Stimulated activated CD4-positive, alpha-beta T cell treated with anti-CD3 and anti-CD28 coated beads, Interleukin-15, amount 100 ng/mL, for 48 hours (primary cell): ENCODE data around the gene ARSG.
"Not testable (repeated sequence)": the region's sequence is repeated elsewhere in the genome, so short reads cannot be mapped to it uniquely, and the experiment has no call there.

Source experiments
- DNase-seq, 2 donors: peaks; one replicate each; pipeline ENCODE4 v3.0.0-alpha.2; 2020; ENCODE audit warnings: low read depth in 2 of 2

The ARSG gene

GRCh38 chr17:68396226-68397107, 105.2 kb downstream of the ARSG start:
- no peak for DNase-seq

DNA sequence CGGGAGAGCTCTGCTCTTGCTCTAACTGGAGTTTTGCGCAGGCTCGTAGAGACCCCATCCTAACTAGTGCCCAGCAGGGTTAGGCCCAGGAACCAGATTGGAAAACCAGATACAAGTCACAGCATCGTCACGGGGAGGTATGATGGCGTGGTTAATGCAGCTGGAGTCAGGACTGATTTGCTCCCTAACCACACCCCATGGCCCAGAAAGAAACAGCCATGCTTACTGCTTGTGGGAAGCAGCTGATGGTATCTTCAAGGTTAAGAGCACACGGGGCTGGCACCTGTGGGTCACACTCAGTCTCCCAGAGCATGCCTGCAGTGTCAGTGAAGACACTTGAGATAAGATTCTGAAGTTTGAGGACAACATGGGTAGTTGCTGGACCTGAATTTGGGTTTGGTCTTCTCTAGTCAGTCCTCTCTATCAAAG, 105.8 kb downstream of the ARSG start:
- DNase-seq = no peak

GRCh38 chr17:68398691-68399637, 107.7 kb downstream of the ARSG start:
- DNase-seq = no peak

DNA sequence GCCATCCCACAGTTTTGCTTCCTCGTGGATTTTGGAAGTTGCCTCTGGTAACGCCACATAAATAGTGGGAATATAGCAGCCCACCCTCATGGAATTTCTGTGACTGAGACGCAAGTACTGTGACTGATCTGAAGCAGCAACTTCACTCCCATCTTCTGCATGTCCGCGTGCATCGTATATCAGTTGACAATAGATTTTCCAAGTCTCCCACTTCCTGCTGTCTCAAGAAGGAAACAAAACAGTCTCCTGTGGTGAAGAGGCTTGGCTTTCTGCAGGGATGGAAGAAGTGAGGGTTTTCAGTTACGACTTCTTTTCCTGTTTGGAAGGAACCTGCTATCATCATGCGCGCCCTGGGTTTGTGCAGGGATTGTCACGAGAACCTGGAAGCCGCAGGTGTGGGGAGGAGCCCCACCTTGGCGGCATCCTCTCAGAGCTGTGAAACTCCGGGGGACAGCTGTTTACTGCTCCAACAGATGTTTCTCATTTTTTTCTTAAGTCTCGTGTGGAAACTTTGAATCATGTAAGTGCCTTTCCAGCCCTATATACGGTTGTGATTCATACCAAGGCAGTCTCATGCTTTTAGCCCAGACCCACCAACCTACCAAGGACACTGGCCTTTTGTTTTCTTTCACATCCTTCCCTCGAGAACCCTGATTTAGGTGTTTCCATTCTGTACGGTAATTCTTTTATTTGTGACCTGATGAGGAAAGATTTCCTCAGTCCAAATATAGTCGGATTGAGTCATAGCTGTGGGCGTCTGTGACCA, 108.5 kb downstream of the ARSG start:
- DNase-seq = peak in 1 of 2 donors; percentile 44

DNA sequence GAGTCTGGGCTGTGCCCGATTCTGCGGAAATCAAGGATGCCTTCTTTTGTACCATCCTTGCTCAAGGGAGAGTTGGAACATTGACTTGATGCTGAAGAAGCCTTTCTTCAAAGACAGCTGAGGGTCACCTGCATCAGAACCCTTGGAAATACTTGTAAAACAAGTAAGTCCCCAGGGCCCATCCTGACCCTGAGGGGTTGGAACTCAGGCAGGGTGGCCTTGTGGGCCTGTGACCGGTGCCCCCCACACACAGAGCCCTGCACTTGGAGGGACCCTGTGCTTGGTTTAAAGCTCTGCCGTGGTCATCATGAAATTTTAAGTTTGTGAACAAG, 109.1 kb downstream of the ARSG start:
- no peak for DNase-seq

DNA sequence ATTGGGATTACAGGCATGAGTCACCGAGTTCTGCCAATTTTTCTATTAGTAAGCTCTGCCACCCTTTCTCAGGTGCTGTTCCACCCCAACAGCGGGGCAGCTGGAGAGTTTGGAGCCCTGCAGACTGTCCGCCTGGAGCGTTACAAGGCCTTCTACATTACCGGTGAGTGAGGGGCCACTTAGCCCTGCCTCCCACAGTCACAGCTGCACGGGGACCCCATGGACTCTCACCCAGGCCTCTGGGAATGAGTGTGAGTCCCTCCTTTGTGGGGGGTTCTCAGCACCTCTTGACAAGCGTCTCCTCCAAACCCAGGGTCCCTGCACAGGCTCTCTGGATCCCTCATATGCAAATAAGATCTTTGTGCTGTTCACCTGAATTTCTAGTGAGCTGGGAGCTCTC, 110.0 kb downstream of the ARSG start:
- DNase-seq = no peak

DNA sequence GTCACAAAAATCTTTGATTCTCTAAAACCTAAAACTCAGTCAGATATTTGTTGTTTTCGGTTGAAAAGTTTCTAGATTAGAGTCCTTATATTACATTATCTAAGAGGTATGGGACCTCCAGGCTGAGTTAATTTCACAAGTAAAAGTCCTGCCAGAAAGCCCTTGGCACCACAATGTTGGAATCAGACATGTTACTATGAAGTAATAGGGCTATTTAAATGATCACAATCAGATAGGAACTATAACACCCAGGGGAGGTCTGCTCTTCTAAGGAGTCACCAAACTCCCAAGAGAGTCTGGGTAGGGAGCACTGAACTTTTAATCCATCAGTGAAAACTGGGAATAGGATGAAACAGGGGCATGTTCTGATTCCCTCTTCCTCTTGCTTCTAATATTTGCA, 111.8 kb downstream of the ARSG start:
- DNase-seq = no peak

- DNase-seq = not testable (repeated sequence)
These were observed 112.5 kb downstream of the ARSG start for GRCh38 chr17:68403837-68404236.

DNA sequence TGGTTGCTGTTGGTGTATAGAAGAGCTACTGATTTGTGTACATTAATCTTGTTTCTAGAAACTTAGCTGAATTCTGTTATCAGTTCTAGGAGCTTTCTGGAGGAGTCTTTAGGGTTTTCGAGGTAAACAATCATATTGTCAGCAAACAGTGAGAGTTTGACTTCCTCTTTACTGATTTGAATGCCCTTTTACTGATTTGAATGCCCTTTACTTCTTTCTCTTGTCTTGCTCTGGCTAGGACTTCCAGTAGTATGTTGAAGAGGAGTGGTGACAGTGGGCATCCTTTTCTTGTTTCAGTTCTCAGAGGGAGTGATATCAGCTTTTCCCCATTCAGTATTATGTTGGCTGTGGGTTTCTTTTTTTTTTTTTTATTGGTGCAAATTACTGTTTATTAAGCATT, 116.4 kb downstream of the ARSG start:
- DNase-seq = not testable (repeated sequence)

- DNase-seq = peak in 1 of 2 donors; percentile 54
These were observed 122.6 kb downstream of the ARSG start for GRCh38 chr17:68413597-68414560.

DNA sequence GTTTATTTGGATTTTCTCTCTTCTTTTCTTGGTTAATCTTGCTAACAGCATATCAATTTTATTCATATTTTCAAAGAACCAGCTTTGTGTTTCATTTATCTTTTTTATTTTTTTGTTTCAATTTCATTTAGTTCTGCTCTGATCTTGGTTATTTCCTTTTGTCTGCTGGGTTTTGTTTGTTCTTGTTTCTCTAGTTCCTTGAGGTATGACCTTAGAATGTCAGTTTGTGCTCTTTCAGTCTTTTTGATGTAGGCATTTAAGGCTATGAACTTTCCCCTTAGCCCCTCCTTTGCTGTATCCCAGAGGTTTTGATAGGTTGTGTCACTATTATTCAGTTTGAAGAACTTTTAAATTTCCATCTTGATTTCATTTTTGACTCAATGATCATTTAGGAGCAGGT, 123.6 kb downstream of the ARSG start:
- DNase-seq = not testable (repeated sequence)

- DNase-seq = no peak
These were observed 126.0 kb downstream of the ARSG start for GRCh38 chr17:68417317-68417716.

GRCh38 chr17:68418876-68419275, 127.6 kb downstream of the ARSG start:
- no peak for DNase-seq

DNA sequence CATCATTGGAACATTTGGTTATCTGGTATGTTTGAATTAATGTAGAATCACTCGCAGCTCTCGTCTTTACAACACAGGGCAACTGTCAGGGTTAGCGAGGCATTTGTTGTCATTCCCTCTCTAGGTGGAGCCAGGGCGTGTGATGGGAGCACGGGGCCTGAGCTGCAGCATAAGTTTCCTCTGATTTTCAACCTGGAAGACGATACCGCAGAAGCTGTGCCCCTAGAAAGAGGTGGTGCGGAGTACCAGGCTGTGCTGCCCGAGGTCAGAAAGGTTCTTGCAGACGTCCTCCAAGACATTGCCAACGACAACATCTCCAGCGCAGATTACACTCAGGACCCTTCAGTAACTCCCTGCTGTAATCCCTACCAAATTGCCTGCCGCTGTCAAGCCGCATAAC, 128.8 kb downstream of the ARSG start:
- DNase-seq = no peak

- DNase-seq = no peak
These were observed 130.2 kb downstream of the ARSG start for GRCh38 chr17:68421486-68421885.

- DNase-seq = no peak
These were observed 131.5 kb downstream of the ARSG start for GRCh38 chr17:68422821-68423220.

- no peak for DNase-seq
These were observed 132.0 kb downstream of the ARSG start for GRCh38 chr17:68423251-68423650.

- no peak for DNase-seq
These were observed 132.9 kb downstream of the ARSG start for GRCh38 chr17:68424203-68424602.

- DNase-seq = no peak
These were observed 133.6 kb downstream of the ARSG start for GRCh38 chr17:68424861-68425260.

DNA sequence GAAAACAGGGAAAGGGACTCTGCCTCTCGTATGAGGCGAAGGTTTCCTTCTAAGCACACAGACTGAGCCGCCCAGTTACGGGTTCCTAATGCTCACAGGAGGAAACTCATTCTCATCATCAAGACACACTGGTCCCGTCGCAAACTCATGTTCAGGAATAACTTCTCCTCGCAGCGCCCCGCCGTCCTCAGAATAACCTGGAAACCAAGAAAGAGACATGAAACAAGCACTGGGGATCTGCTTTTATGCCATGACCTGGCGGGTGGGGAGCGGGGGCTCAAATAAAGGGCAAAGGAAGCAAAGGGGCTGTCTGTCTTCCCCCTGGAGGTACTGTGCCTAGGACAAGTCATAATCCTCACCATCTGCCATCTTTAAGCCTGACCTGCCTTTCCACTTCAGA, 134.7 kb downstream of the ARSG start:
- no peak for DNase-seq

GRCh38 chr17:68427575-68427974, 136.3 kb downstream of the ARSG start:
- no peak for DNase-seq
